GM12801 (cell line): ENCODE data around the gene SQSTM1.

Source experiments
- TF ChIP-seq, protein P1 (sequence below): IDR thresholded peaks from one replicate; pipeline ENCODE4 v1.5.1; 2011; ENCODE audit warnings: control low read depth; ENCODE audit not compliant: insufficient read length; ENCODE audit errors: extremely low read depth

Gene SQSTM1

DNA sequence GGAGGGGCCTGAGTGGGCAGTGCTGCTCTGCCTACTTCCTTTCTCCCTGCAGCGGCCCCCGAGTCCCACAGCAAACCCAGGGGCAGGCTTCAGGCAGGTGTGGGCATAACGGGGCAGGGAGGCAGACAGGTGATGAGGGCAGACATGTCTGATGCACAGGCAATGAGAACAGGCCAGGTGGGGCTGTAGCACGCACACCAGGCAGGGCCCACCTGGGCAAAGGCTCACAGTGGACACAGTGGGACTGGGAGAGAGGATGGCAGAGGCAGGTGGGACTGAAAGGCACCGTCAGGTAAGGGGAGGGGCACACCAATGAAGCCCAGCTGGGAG, 21.1 kb upstream of the SQSTM1 start:
- TF ChIP-seq, protein P1, sequence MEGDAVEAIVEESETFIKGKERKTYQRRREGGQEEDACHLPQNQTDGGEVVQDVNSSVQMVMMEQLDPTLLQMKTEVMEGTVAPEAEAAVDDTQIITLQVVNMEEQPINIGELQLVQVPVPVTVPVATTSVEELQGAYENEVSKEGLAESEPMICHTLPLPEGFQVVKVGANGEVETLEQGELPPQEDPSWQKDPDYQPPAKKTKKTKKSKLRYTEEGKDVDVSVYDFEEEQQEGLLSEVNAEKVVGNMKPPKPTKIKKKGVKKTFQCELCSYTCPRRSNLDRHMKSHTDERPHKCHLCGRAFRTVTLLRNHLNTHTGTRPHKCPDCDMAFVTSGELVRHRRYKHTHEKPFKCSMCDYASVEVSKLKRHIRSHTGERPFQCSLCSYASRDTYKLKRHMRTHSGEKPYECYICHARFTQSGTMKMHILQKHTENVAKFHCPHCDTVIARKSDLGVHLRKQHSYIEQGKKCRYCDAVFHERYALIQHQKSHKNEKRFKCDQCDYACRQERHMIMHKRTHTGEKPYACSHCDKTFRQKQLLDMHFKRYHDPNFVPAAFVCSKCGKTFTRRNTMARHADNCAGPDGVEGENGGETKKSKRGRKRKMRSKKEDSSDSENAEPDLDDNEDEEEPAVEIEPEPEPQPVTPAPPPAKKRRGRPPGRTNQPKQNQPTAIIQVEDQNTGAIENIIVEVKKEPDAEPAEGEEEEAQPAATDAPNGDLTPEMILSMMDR = no peak

DNA sequence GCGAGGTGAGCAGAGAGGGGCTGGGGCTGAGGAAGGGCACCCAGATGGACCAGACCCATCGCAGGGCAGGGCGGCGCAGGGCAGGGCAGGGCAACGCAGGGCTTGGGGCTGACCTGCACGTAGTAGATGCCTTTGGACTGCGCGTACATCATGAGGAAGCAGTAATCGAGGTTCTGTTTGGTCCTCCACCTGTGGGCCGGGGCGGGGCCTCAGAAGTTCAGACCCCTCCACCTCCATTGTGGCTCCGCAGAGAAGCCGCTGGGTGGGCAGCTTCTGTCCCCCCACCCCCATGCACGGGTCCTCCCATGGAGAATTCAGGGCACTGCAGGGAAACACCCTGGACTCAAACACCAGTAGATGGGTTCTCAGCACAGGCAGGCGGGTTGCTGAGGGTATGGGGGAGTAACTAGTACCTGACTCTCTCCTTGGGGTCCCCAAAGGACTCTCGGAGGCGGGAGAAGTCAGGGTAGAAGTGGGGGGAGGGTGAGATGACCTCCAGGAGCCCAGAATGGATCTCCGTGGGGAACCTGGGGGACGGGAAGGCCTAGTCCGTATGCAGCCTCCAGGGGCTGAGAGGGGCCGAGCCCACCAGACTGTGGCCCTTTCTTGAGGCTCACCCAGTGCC, 20.5 kb upstream of the SQSTM1 start:
- TF ChIP-seq, protein P1 = no peak

DNA sequence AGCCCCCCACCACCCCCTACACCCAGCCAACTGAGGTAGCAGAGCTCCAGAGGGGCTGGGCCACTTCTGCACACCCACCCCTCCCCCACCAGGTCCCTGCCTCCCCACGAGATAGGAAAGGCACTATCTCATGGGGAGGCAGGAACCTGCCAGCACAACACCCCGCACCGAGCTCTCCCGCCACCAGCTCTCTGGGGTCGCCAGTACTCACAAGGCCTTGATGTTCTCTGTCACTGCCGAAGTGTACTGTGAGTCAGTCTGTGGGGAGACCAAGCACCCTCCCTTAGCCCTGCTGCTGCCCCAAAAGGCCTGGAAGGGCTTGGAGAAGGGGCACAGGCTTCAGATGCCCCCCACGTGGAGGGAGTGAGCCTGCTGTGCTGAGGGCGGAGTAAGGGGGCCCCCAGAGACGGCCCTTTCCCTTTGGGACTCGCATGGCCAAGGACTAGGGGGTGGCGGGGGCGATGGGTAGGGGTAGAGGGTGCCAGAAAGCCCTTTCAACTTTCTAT, 20.0 kb upstream of the SQSTM1 start:
- TF ChIP-seq, protein P1 = no peak

DNA sequence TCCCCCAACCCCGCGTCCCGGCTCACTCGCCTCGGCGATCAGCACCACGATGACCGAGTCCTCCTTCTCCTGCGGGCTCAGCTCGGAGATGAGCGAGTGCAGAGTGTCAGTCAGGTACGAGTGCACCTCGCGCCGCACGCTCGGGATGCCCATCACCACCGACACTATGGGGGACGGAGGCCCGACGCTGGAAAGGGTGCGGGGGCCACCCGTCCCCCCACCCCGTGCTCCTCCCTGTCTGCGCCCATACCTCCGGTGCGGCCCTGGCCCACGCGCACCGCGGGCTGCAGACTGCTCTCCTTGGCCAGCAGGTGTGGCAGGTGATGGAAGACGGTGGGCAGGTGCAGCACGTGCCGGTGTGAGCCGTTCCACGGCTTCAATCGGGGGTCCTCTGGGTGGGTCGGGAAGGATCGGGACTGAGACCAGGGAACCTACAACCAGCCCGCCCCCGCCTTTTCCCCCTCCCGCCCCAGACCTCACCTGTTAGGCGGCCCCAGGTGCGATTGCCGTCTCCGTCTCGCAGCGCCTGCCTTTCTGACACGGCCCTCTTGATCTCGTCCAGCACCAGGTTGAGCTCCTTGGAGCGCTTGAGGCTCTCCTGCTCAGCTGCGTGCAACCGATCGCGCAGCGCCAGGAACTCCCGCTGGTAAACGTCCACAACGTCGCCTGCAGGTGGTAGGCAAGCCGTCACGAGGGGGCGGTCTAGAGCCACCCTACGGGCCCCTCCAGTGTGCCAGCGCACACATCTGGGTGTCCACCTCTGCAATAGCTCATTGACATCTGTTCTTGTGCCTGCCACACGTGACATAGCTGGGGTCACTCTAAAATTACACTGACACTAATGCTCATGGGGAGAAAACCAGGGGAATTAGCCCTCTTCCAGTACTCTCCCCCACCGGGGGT, 19.1 kb upstream of the SQSTM1 start:
- TF ChIP-seq, protein P1 = peak; percentile 18

DNA sequence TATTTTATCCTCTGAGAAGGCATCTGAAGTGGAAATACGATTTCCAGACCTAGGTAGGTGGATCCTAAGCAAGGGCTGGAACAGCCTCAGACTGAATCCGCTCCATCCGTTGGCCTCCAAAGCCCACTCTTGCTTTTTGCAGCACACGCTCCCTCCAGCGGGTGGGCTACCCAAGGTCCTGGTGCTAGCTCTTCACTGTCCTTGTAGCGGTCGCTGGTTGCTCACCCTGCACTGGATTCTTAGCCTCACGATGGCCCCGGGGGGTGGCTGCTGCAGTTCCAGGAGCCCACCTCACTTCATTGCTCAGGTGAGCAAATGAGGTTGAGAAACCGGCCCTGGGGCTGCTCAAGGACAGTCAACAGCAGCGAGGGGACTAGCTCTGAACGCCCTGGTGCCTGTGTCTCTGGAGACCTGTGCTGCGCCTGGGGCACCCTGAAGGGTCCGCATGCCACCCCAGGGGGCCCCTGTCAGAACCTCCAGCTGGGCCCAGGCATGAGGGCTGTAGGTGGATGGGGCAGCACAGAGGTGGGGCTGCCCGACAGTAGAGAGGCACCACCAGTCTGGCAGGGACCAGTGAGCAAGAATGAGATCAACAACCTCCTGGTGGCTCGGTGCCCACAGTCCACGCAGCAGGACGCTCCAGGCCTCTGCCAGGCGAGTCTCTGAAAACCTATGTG, 18.4 kb upstream of the SQSTM1 start:
- TF ChIP-seq, protein P1 = no peak

DNA sequence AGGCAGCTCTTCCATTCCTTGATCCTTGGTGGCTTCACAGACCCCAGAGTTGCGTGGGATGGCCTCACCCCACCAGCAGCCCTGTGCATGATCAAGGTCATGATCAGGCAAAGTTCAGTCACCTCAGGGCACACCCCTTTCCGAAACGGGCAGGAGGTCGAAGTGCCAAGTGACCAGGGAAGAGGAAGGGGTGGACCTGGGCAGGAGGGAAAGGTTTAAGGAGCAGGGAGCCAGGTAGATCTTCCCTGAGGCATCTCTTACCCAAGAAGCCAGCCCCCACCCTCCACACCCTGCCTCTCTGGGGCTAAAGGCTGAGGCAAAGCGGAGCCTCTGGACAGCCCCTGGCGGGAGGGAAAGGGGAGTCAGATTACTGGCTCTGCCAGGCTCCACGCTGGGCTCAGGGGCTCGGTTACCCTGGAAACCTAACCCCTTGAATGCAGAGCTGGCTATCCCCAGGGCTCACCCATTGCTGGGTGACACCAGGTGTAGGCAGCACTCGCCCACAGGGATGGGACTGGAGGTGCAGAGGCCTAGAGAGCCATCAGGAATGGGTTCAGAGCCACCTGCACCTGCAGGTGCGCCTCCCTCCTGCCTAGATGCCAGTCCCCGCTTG, 17.6 kb upstream of the SQSTM1 start:
- TF ChIP-seq, protein P1 = no peak
